Caki2 (cell line): ENCODE measurements around the gene WWOX. TPM values are rescaled to one million over a fixed set of nuclear protein-coding genes. Genes with fewer than 3 reads are reported as not detected.

Experiments used
- DNase-seq: peaks from one replicate; pipeline ENCODE4 v3.0.0-alpha.2; 2015; ENCODE audit warnings: low read depth
- in situ Hi-C: cut with HindIII; loops from 2 replicates; pipeline ENCODE4 v1.10.0; 2016; ENCODE audit warnings: low sequenced_read_pairs, low pct_unique_long_range_greater_than_20kb, mixed read lengths
- total RNA-seq: library from RNA; depleted of rRNA; stranded (reverse); fragments of >200 nt; shearing (Covaris generic); gene quantifications from 2 replicates; pipeline ENCODE4 v1.2.3, GENCODE V29; 2014; ENCODE audit warnings: low replicate concordance

WWOX gene
- total RNA-seq, 1 experiment from 2014 or later: 15.1 TPM

DNA sequence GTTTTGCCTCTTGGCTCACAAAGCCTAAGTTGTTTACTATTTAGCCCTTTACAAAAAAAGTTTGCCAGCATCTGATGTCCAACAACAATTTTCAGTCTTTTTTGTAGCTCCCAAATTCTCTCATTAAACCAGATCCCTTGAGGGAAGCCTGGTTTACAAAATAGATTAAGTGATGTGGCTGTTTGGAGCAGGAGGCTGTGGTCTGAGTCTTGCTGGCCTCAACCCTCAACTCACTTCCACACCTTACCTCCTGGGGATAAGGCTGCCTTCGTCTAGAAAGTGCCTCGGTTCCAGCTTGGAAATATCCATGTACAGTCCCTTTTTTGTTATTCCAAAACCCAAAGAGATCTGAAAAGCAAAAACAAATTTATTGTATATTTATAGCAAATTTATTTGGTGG, 138.4 kb downstream of the WWOX start:
- no peak for DNase-seq
- in situ Hi-C loops: no loop called here

DNA sequence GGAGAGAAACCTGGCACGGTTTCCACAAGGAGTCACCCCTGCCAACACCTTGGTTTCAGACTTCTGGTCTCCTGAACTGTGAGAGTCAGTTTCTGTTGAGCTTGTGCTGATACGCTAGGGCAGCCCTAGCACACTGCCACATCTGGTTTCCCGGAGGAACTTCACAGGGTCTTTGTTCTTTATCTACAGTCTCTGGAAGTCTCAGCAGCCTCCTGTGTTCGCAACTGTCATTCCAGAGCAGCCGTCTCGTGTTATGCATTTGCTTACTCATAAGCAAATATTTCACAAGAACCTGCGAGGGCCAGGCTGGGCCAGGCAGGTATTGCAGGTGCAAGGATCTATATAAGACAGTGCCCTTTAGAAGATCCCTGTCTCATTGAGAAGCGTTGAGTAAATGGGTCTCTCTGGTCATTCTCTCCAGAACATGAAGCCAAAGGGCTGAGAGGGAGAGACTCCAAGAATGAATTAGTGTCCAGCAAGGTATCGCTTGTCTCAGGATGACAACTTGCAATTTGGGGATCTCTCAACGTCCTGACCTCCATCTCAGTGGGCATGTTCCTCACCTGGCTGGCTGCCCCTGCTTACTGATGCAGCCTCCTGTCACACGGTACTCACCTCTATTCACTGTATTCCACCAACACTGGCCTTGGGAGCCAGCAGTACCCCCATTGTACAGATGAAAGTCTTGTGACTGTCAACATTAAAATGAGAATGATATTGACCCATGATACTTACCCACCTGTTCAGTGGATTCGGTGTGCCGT, 141.2 kb downstream of the WWOX start:
- in situ Hi-C loops: no loop called here
- DNase-seq: no peak

DNA sequence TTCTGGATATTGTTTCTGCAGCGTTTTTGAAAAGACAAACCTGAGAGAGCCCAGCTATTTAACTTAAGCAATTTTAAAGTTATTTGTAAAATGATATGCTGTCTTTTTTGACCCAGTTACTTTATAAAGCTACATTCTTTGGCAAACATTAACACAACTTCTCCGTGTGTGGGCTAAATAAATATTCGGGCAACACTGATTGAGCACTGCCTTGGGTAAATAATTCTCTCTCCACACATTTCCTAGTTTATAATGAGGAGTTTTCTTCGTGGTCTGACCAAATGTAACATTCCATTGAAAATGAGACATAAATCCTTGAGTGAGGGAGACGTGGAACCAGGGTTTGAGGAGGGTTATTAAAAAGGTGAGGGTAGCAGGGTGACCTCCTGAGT, 142.8 kb downstream of the WWOX start:
- in situ Hi-C loops: no loop called here

DNA sequence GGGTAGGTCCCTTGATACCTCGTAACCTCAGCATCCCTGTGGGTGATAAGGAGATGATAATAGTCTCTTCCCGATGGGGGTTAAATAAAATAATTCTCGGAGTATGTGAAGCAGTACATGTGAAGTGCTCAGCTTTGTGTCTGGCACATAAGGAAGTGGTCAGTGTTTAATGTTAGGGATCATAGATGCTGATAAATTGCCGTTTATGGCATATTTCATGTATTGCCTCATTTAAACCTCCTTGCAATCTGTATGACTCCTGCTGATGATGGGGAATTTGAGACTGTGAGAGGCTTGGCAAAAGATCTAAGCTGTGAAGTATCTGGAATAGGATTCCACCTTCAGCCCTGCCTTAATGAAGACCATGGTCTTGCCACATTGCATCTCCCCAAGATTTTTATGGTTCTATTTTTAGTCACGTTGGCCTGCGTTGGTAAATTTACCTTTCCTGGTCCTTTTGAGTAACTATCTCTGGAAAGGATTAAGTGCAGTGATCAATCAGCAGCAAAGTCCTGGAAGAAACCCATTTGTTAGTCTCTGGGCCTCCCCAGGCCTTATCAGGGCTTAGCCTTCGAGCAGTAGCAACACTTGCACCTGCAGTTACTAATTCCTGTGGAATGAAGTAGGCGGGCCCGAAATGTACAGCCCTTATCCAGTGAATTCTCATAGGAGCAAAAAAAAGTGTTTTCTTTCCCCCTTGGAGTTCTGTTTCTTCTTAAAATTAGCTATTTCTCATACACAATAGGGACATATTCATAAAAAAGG, 144.9 kb downstream of the WWOX start:
- in situ Hi-C loops: no loop called here

More for the DNA sequence above, 142.8 kb downstream of the WWOX start:
- no peak for DNase-seq

GRCh38 chr16:78246559-78246958, 147.1 kb downstream of the WWOX start:
- DNase-seq: no peak
- in situ Hi-C loops: no loop called here

More for the DNA sequence above, 144.9 kb downstream of the WWOX start:
- DNase-seq: no peak

- DNase-seq: no peak
- in situ Hi-C loops: no loop called here
These were observed 149.6 kb downstream of the WWOX start for GRCh38 chr16:78249056-78249455.

- in situ Hi-C loops: no loop called here
- no peak for DNase-seq
These were observed 150.4 kb downstream of the WWOX start for GRCh38 chr16:78249832-78250231.

- in situ Hi-C loops: no loop called here
- no peak for DNase-seq
These were observed 151.7 kb downstream of the WWOX start for GRCh38 chr16:78251115-78251514.

- DNase-seq: no peak
- in situ Hi-C loops: no loop called here
These were observed 153.3 kb downstream of the WWOX start for GRCh38 chr16:78252757-78253156.

DNA sequence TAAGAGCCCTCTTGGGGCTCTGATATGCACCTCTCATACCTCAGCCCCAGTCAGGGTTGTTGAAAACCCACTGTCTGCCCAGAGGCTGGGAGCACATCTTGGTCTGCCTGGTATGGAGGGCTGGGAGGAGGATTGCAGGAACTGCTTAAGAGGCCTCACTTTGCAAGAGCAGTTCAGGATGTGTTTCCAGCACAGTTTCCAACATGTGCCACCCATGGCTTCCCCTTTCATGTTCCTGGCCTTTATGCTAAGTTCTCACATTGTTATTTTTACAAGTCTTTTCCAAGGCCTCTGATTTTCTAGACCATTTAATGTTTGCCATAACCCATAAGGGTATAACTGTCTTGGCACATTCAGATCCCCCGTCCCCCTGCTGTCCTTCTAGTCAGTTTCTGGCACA, 155.4 kb downstream of the WWOX start:
- no peak for DNase-seq
- in situ Hi-C loops: no loop called here

- DNase-seq: no peak
- in situ Hi-C loops: no loop called here
These were observed 157.4 kb downstream of the WWOX start for GRCh38 chr16:78256686-78257375.

DNA sequence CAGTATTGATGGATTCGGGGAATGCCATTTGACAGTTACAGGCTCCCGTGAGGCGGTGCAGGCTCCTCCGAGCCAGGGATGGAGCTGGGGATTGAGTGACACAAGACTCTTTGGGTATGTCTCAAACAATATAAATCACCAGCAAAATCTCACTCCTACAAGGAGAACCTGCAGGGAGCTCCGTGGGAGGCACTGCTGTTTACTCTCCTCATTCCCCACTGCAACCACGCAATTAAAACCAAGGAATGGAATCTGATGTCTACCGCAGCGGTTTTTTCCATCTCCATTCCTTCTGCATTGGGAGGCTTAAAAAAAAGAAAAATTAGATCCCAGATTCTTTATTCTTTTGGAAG, 157.9 kb downstream of the WWOX start:
- in situ Hi-C loops: no loop called here
- no peak for DNase-seq

DNA sequence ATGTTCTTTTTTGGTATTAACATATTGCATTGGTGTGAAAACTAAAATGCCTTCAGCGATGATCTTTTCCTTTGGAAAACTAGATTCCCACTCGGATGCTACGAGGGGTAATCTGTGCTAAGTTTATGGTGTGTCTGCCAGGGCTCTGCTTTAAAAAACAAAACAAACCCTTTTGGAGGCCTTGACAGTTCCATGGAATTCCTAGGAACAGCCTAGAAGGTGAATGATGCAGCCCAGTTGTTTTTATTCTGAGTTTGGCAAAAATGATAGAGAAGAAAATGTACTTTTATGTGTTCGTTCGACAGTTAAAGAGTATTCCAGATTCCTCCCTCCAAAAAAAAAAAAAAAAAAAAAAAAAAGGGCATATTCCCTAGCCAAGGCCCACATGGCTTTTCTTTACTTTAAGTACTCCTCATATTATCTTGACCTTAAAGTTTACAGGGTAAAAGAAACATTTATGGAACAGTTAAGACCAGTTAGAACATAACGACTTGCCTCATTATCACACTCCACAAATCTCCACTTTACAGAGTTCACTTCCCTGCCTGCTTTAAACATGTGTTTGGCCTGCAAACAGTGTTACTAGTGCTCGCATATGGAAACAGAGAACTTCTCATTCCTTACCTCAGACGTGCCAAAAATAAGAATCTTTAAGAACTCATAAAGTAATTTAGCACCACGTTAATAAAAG, 159.1 kb downstream of the WWOX start:
- in situ Hi-C loops: no loop called here
- DNase-seq: no peak

GRCh38 chr16:78259873-78260272, 160.4 kb downstream of the WWOX start:
- in situ Hi-C loops: no loop called here
- DNase-seq: no peak

- in situ Hi-C loops: no loop called here
- DNase-seq: no peak
These were observed 165.2 kb downstream of the WWOX start for GRCh38 chr16:78264642-78265041.

DNA sequence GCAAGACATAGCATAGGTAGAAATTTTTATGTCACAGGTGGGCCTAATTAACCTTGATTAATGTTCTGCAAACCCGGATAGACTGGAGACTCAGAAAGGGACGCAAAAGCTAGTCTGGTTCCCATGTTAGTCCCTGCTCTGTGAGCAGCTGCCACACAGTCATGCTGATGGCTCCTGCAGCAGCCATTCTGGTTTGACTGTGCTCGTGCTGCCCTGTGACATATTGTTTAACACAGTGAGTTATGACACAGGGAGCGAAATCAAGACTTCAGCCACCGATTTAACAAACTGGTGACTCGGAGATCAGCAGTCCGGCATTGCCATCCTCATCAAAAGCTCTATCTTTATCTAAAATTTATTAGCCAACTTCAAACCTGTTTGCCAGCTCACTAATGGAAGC, 169.8 kb downstream of the WWOX start:
- in situ Hi-C loops: no loop called here
- no peak for DNase-seq

DNA sequence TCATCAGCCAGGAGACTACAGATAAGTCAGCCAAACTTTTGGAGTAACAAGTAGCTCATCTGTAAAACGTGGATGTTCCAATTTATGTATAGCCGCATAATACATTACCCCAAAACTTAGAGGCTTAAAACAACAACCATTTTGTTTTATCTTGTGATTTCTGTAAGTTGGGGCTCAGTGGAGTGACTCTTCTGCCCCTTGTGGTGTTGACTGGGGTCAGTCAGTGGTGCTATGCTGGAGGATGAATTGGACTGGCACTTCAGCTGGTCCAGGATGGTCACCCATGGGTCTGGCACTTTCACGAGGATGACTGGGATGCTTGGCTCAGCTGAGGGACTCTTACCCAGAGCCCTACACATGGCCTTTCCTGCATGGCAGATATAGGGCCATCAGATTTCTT, 172.5 kb downstream of the WWOX start:
- DNase-seq: no peak
- in situ Hi-C loops: no loop called here

DNA sequence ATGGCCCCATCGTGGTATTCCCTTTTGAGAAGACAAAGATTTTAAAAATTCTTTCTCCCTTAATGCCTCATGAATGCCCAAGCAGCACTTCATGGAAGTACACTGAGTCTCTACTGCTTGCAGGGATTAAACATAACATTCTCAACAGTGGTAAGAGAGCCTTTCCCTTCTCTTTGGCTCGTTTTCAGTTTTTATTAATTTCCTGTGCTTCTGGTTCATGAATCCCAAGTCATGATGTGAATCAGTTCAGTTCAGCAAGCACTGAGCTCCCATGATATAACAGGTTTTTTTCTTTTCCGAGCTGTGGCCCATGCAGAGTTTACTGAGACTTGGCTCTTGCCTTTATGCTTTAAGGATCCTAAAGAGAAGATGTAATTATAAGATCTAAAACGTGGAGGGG, 175.3 kb downstream of the WWOX start:
- no peak for DNase-seq
- in situ Hi-C loops: no loop called here

DNA sequence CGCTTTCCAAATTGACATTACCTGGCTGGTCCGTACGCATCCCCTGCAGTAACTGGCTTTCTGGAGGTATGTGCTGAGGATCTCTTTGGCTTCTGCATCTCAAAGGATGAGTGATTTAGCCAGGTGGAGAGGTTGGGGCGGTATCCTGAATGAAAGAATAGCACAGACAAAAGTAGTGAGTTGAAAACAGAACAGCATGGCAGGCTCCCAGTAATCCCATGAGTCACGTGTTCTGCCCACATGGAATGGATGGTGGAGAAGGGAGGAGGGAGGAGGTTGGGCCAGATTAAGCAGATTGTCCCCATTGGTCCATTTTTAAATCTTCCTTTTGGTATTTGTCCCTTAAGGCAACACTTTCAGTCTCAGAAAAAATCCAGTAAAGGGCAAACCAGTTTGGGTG, 176.0 kb downstream of the WWOX start:
- in situ Hi-C loops: no loop called here
- DNase-seq: no peak
